HEK293T (cell line): ENCODE data around the gene S100A16.

Experiments
- BHLHE40 ChIP-seq: fragments of 450-650 bp; IDR thresholded peaks from 2 replicates; pipeline ENCODE4 v1.6.1; 2016; ENCODE audit warnings: mild to moderate bottlenecking, moderate library complexity, borderline replicate concordance
- SUZ12 ChIP-seq: fragments of 450-650 bp; IDR thresholded peaks from 2 replicates; pipeline ENCODE4 v1.6.1; 2016; ENCODE audit warnings: mild to moderate bottlenecking

DNA sequence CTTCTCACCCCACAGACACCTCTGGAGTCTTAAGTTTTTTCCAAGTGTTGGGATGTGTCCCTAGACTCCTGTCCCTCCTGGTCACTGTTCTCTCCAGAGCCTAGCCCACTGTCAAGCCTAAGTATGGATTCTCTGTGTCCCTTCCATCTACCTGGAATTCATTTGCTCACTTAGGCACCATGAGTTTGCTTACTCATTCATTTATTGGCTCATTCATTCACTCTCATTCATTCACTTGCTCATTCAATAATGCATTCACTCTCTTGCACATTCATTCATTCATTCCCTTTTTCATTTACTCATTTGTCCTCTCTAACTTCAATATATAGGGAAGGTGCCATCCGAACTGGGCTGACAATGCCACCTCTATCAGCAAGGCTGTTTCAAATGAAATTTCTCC, 1.6 kb downstream of the S100A16 start:
- TF ChIP-seq SUZ12 = no peak
- TF ChIP-seq BHLHE40 = no peak
